ENCODE data around the gene OBSL1. TPM values are rescaled to one million over a fixed set of nuclear protein-coding genes. Genes with fewer than 3 reads are reported as not detected.

Gene OBSL1
- total RNA-seq, 1 experiment from 2014 or later: 23.1 TPM

GRCh38 chr2:219560893-219561178 lies 10.5 kb downstream of the OBSL1 start:
- Histone ChIP-seq H3K9me3 (ENCODE audit: low read depth, low read length, poor library complexity, severe bottlenecking) (no peaks in the 10 kb centered on the region), H3K27me3 (replicated peaks; ENCODE audit: insufficient read depth, low read depth, low read length, poor library complexity) (no peaks in the 10 kb centered on the region), H3K36me3 (ENCODE audit: insufficient read depth, low read length, poor library complexity, severe bottlenecking) (no peaks in the 10 kb centered on the region), H3K4me1 (ENCODE audit: insufficient read depth, low read length, poor library complexity, severe bottlenecking) (no peaks in the 10 kb centered on the region), H3K27ac (ENCODE audit: low read depth, low read length, poor library complexity, severe bottlenecking) (no peak overlapping the region), H3K4me3 (ENCODE audit: low read depth, low read length, poor library complexity, severe bottlenecking) (no peak overlapping the region)
- CTCF ChIA-PET: interaction anchor here (0.5 to 1.2 kb wide), 5 partner anchors 10 to 128 kb away, joined by 3 to 6 read pairs (median 3); partner anchors contain the start of genes CHPF, GMPPA and TMEM198
- POLR2A ChIA-PET (ENCODE audit: low non-redundant PET): no interaction called here
- intact Hi-C loops (cut with micrococcal nuclease; ENCODE audit: unreplicated experiment): no loop called here
- no peak for TF ChIP-seq EZH2 (IDR thresholded peaks at IDR 0.05; ENCODE audit: borderline replicate concordance, low read depth, low read length, poor library complexity, severe bottlenecking)
- TF ChIP-seq, protein P1, sequence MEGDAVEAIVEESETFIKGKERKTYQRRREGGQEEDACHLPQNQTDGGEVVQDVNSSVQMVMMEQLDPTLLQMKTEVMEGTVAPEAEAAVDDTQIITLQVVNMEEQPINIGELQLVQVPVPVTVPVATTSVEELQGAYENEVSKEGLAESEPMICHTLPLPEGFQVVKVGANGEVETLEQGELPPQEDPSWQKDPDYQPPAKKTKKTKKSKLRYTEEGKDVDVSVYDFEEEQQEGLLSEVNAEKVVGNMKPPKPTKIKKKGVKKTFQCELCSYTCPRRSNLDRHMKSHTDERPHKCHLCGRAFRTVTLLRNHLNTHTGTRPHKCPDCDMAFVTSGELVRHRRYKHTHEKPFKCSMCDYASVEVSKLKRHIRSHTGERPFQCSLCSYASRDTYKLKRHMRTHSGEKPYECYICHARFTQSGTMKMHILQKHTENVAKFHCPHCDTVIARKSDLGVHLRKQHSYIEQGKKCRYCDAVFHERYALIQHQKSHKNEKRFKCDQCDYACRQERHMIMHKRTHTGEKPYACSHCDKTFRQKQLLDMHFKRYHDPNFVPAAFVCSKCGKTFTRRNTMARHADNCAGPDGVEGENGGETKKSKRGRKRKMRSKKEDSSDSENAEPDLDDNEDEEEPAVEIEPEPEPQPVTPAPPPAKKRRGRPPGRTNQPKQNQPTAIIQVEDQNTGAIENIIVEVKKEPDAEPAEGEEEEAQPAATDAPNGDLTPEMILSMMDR (conservative IDR thresholded peaks at IDR 0.05; ENCODE audit: low read depth, low read length): no peak
- no peak for DNase-seq (ENCODE audit: low spot score)
- no TSS peak for BruUV-seq (replicated peaks)

GRCh38 chr2:219560037-219560892 lies 11.1 kb downstream of the OBSL1 start:
- ChIA-PET POLR2A (ENCODE audit: low non-redundant PET) (no interaction called here), CTCF (interaction anchor here (0.5 to 1.2 kb wide), 9 partner anchors 16 to 169 kb away, joined by 3 to 6 read pairs (median 3); partner anchors contain the start of genes CHPF, DES, GMPPA and TMEM198)
- Histone ChIP-seq H3K9me3 (ENCODE audit: low read depth, low read length, poor library complexity, severe bottlenecking) (no peaks in the 10 kb centered on the region), H3K36me3 (ENCODE audit: insufficient read depth, low read length, poor library complexity, severe bottlenecking) (no peaks in the 10 kb centered on the region), H3K27ac (ENCODE audit: low read depth, low read length, poor library complexity, severe bottlenecking) (no peak overlapping the region), H3K4me3 (ENCODE audit: low read depth, low read length, poor library complexity, severe bottlenecking) (no peak overlapping the region), H3K4me1 (ENCODE audit: insufficient read depth, low read length, poor library complexity, severe bottlenecking) (no peaks in the 10 kb centered on the region), H3K27me3 (replicated peaks; ENCODE audit: insufficient read depth, low read depth, low read length, poor library complexity) (no peaks in the 10 kb centered on the region)
- intact Hi-C loops (cut with micrococcal nuclease; ENCODE audit: unreplicated experiment): no loop called here
- DNase-seq (ENCODE audit: low spot score): no peak
- BruUV-seq (replicated peaks): no TSS peak
- TF ChIP-seq, protein P1 (conservative IDR thresholded peaks at IDR 0.05; ENCODE audit: low read depth, low read length): peak; percentile 67
- TF ChIP-seq EZH2 (IDR thresholded peaks at IDR 0.05; ENCODE audit: borderline replicate concordance, low read depth, low read length, poor library complexity, severe bottlenecking): no peak

DNA sequence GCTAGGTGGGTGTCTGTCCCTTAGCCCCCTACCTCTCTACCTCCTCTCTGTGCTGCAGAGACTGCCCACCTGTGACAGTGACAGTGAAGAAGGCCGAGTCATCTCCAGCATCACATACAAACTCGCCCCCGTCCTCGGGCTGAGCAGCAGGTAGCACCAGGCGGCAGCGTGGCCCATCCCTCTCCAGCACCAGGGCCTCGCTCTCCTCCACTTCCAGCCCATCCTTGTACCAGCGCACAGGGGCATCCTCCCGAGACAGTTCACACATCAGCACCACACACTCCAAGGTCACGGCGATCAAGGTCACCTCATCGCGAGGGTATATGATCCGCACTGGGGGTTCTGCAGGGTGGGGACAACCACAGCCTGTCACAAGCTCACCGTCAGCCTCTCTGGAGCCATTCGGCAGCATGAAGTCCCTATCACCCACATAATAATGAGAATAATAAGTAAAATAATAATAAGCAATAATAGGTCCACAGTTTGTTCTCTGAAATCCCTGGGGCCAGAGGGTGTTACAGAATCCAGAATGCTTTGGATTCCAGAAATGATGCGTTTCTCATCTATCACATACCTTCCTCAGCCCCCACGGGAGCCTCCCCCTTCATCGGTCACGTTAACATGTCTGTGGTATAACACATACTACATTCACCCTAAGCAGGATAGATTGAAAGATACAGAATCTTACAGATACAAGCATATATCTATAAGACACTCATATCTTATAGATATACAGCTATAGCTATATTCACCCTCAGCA lies 12.0 kb downstream of the OBSL1 start:
- Histone ChIP-seq H3K36me3 (ENCODE audit: insufficient read depth, low read length, poor library complexity, severe bottlenecking) (no peaks in the 10 kb centered on the region), H3K27ac (ENCODE audit: low read depth, low read length, poor library complexity, severe bottlenecking) (no peak overlapping the region), H3K9me3 (ENCODE audit: low read depth, low read length, poor library complexity, severe bottlenecking) (no peaks in the 10 kb centered on the region), H3K4me3 (ENCODE audit: low read depth, low read length, poor library complexity, severe bottlenecking) (no peak overlapping the region), H3K27me3 (replicated peaks; ENCODE audit: insufficient read depth, low read depth, low read length, poor library complexity) (no peaks in the 10 kb centered on the region), H3K4me1 (ENCODE audit: insufficient read depth, low read length, poor library complexity, severe bottlenecking) (no peaks in the 10 kb centered on the region)
- CTCF ChIA-PET: interaction anchor here (0.6 to 1.2 kb wide), 3 partner anchors 122 to 130 kb away, joined by 3 to 5 read pairs (median 4); no protein-coding TSS in a partner anchor
- POLR2A ChIA-PET (ENCODE audit: low non-redundant PET): no interaction called here
- intact Hi-C loops (cut with micrococcal nuclease; ENCODE audit: unreplicated experiment): no loop called here
- BruUV-seq (replicated peaks): no TSS peak
- no peak for TF ChIP-seq EZH2 (IDR thresholded peaks at IDR 0.05; ENCODE audit: borderline replicate concordance, low read depth, low read length, poor library complexity, severe bottlenecking)
- TF ChIP-seq, protein P1 (conservative IDR thresholded peaks at IDR 0.05; ENCODE audit: low read depth, low read length): no peak
- no peak for DNase-seq (ENCODE audit: low spot score)
